HG03442 (cell line): Measurements from ENCODE around the gene TAF9.
"Not testable (repeated sequence)": the region's sequence is repeated elsewhere in the genome, so short reads cannot be mapped to it uniquely, and the experiment has no call there.

Experiments
- ATAC-seq: cut with Tn5 transposase; IDR thresholded peaks from one replicate; pipeline ENCODE4 v1.9.1; 2021; ENCODE audit warnings: mild to moderate bottlenecking, moderate library complexity; ENCODE audit not compliant: unreplicated experiment

Gene TAF9, protein sequence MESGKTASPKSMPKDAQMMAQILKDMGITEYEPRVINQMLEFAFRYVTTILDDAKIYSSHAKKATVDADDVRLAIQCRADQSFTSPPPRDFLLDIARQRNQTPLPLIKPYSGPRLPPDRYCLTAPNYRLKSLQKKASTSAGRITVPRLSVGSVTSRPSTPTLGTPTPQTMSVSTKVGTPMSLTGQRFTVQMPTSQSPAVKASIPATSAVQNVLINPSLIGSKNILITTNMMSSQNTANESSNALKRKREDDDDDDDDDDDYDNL

DNA sequence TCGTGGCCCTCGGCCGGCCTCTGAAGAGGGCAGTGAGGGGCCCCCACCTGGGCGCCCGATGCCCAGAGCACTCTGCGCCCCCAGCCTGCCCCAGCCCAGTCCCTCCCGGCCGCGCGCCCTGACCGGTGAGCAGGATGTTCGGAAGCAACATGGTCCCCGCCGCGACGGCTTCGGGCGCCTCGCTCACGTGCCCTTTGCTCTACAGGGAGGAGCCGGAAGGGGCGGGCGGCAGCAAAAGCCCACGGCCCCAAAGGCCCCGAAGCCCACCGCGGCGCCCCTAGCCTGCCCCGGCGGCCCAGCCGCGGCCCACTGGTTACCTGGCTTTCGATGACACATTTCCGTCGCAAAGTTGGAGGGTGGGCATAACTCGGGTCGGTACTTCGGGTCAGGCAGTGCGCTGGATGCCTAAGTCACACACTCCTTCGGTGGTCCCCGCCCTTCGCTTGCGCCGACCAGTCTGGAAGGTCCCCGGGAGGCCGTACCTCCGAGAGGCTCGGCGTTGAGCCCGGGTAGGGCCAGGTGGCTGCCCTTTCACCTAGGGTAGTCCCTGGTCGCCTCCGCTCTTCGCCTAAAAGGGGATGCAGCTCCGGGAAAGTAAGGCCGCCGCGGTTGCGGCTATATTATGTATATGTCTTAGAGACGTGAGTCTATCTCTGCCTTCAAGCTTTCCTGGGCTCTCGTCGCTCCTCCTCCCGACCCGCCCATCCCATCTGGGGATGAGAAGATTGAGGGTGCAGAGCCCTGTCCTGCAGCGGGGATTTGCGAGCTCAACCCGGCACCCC, at the start of gene TAF9, which contains the start of the genes AK6 and RAD17:
TAF9 (minus strand) TSS at position 181 of the 782 bp plus-strand sequence. CDS start 3,783 bp downstream, outside the sequence.
AK6 (minus strand) TSS at position 181 of the 782 bp plus-strand sequence; CDS start at position 151, 30 bp downstream.
RAD17 (plus strand) TSS at position 479 of the 782 bp plus-strand sequence. CDS start 2,391 bp downstream, outside the sequence.
- peak; percentile 84 for ATAC-seq

DNA sequence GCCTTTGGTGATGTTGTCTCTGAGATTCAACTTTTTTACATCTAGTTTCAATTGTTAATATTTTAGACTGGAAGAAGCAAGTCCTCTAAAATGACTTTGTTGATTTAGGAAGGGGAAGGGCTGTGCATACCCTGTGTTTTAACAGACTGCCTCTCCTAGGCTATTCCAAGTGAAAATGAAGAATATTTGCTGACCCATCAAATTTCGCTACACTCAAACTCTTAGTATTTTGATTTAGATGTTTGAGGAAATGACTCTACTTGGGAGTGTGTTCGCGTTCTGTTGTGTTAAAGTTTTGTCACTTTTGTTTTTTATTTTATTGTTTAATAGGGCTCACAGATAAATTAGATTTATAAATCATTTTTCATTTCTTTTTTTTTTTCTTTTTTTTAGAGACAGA, 49.2 kb upstream of the TAF9 start:
- no peak for ATAC-seq

DNA sequence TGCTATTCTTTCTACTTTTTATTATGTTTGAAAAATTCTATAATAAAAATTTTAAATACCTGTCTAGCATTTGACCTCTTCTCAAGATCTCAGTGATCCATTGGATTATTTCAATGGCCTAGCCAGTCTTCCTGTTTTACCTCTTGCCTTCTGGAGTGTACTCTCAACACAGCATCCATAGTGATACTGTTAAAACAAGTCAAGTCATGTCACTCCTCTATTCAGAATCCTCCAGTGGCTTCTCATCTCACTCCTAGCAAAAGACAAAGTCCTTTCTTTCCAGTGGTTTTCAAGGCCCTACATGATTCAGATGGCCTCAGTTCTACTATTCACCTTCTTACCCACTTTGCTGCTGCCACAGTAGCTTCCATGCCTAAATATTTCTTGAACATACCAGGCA, 47.4 kb upstream of the TAF9 start:
- no peak for ATAC-seq

DNA sequence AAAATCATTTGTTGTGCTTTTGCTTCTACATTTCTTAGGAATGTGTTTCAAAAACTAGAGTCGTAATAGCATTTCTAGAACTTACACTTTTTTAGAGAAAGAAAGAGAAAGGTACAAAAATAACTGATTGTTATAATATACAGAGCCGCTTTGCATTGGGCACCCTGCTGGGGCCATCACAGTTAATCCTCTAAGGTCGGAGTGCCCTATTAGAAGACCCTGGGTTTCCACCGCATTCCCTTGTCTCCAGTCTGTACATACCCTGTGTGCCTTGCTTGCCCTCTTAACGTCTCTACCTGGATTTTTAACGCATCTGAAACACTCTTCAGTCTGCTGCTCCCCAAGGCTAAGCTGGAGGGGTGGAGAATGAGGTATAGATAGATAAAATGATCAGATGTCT, 46.9 kb upstream of the TAF9 start:
- ATAC-seq = no peak

DNA sequence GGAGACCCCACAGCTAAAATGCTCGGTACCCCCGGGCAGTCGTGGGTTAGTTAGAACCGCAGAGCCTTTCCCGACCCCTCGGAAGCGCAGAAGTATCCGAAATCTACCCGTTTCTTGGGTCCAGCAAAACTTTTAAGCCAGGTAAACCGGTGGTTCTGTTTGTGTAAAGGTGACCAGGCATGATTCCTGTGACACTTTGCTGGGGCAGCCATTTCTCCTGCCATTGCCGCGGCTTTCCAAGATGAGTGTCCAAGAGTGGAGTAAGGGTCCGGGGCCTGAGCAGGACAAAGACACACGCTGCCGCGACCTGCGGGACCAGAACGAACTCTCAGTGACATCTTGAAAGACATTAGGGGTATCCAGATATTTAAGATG, 46.3 kb upstream of the TAF9 start:
- no peak for ATAC-seq

DNA sequence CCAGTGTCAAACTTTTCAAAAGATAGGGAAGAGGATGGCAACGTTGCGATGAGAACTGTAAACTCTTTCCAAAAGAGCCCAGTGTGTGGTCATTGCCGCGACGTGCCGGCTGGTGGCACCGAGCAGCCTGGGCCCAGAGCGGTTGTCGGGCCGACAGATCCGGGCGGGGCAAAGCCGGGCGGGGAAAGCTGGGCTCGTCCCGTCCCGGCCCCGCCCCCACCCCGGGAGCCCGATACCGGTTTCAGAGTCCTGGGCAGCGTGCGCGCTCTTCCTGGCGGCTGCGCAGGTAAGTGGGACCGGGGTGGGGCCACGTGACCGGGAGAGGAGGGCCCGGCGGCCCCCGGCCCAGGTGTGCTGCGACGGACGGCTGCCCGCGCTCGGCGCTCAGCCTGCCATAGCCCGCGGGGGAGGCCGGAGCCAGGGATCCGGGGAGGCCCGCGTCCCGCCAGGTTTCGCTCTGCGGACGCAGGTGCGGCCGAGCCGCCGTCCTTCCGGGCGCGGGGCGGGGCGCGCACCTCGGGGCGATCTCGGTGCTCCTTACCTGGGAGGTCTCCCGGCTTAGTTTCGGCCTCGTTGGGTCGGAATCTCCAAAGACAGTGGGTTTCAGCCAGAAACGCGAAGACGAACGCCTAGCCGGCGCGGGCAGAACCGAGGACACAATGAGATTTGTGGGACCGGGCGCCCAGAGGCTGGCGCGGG, 45.7 kb upstream of the TAF9 start, which contains the start of gene MARVELD2:
MARVELD2 (plus strand) TSS at position 232 of the 699 bp plus-strand sequence. CDS start 4,270 bp downstream, outside the sequence.
- ATAC-seq = peak; percentile 77

DNA sequence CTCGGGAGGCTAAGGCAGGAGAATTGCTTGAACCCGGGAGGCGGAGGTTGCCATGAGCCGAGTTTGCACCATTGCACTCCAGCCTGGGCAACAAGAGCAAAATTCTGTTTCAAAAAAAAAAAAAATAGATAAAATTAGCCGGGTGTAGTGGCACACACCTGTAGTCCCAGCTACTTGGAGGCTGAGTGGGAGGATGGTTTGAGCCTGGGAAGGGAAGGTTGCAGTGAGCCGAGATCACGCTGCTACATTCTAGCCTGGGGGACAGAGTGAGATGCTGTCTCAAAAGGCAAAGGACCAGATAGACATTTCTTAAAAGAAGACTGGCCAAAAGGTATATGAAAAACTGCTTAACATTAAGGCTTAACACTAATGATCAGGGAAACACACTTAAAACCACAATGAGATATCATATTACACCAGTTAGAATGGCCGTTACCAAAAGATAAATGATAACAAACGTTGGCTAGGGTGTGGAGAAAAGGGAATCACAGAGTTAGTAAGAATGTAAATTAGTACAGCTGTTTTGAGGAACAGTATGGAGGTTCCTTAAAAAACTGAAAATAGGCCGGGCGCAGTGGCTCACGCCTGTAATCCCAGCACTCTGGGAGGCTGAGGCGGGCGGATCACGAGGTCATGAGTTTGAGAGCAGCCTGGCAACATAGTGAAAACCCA, 35.5 kb upstream of the TAF9 start:
- no peak for ATAC-seq

DNA sequence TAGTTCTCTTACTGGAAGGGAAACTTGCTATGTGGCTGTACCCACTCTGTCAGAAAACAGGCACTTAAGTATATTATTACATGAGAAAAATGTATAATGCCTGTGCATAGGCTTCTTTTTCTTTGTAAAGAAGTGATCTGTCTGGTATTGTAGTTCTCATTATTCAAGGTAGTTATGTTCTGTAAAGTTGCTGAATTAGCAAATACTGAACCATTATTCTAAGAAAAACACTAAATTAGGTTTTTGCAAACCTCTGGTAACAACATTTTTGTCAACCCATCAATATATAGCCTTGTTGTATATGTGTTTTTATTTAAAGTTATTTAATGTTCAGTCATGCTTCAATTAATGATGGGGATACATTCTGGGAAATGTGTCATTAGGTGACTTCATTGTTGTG, 9.1 kb upstream of the TAF9 start:
- ATAC-seq = no peak

DNA sequence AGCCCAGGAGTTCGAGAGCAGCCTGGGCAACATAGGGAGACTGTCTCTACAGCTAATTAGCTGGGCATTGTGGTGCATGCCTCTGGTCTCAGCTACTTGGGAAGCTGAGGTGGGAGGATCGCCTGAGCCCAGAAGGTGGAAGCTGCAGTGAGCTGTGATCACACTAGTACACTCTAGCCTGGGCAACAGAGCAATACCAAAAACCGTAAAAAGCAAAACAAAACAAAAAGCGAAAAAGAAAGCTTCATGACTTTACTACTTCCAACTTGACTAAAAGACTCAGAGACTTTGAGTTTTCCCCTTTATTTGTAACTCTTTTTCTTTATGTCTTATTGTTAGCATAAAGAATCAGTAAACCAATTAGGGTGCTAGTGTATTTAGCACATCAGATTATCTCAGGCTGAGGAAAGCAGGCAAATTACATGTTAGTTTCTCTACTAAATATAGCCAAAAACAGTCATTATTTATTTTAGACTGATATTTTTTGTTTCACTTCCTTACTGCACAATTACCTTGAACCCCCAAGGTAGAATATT, 5.7 kb upstream of the TAF9 start:
- ATAC-seq = peak; percentile 58

DNA sequence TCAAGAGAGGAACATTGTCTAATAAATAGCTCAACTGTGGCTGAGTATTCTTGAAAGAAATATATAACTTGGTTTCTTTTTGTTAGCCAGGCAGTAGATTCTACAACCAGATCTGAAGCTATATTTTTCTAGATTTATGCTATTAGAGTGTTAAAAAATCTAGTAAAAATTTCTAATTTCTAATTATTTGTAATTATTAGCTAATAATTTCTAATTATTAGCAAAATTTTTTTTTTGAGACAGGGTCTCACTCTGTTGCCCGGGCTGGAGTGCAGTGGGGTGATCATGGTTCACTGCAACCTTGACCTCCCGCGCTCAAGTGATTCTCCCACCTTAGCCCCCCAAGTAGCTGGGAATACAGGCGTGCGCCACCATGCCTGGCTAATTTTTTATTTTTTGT, 3.1 kb upstream of the TAF9 start:
- no peak for ATAC-seq

DNA sequence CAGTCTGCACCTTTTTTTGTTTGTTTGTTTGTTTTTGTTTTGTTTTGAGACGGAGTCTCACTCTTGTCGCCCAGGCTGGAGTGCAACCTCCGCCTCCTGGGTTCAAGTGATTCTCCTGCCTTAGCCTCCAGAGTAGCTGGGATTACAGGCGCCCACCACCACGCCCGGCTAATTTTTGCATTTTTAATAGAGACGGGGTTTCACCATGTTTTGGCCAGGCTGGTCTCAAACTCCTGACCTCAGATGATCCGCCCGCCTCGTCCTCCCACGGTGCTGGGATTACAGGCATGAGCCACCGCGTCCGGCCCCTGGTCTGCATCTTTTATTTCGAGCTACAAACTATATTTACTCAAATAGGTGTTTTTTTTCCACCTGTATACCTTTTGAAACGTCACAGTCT, 1.0 kb upstream of the TAF9 start:
- not testable (repeated sequence) for ATAC-seq

DNA sequence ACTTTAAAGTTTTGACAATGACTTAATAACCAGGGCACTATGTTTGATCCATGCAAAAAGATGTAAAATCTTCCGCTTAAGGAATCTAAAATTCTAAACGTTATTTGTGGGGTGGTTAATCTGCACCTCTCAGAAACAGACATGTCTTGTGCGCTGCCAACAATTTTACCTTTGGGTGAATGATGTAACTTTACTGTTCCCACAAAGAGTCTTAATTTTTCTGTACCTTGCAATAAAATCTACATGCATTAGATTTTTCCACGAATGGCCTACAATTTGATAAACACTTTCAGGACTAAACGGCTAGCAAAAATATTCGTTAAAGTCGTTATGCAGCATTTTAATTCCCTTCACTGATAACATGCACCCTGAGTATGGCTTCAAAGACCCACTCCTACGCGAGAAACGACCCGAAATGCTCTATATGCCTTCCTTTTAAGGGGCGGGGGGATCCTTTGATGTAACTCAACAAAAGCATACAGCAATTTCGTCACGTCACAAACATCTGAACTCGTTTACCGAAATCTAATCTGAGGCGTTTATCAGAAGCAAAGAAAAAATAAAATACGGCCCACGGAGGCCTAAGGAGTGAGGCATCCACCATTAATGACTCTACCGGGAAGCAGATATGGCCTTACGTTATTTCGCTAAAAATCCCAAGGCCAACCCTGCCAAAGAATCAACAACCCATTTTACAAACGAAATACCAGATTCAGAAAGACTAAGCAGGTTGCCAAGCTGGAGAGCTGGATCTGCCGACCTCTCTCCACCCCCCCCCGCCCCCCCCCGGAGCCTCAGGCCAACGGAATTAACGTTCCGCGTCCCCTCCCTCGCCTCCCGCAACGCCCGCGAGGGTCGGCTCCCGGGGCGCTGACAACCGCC, 621 bp downstream of the TAF9 start:
- peak; percentile 2 for ATAC-seq

DNA sequence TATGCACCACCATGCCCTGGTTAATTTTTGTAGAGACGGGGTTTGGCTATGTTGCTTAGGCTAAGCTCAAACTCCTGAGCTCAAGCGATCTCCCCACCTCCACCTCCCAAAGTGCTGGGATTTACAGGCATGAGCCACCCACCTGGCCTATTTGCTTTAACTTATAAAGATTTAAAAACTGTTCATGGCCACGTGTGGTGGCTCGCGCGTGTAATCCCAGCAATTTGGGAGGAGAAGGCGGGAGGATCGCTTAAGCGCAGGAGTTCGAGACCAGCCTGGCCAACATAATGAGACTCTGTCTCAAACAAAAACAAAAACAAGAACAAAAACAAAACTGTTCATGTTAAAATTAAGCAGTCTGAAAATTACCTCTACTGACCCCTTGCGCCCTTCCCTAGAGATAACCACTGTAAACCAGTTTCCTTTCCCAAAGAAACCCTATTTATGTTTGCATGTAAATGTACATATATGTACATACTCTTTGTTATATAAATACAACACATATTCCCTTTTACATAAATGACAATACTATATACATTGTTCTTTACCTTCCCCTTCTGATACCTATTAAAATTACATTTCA, 1.5 kb downstream of the TAF9 start:
- ATAC-seq = no peak

DNA sequence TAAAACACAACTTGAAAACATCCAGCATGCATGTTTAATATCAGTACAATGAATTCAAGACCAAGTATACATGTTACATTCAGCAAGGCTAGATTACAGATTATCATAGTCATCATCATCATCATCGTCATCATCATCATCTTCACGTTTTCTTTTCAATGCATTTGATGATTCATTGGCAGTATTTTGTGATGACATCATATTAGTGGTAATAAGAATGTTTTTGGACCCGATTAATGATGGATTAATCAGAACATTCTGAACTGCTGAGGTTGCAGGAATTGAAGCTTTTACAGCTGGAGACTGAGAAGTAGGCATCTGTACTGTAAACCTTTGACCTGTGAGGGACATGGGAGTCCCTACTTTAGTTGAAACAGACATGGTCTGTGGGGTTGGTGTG, 4.5 kb downstream of the TAF9 start:
- no peak for ATAC-seq

DNA sequence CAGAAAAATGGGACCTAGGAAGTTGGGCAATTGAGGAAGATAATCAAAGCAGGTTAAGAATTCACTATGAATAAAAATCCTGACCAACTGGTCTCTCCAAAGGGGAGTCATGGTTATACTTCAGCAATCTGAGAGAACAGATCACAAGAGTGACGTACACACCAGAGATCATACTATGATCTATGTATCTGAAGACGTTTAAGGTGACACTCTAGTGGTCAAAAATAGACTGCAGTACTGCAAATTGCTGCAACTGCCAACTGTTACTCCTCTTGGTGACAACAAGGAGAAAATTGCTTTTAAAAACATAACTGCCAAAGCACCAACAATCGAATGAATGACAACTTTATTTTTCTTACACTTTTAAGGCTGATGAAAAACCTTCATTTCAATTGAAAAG, 4.9 kb downstream of the TAF9 start:
- no peak for ATAC-seq

DNA sequence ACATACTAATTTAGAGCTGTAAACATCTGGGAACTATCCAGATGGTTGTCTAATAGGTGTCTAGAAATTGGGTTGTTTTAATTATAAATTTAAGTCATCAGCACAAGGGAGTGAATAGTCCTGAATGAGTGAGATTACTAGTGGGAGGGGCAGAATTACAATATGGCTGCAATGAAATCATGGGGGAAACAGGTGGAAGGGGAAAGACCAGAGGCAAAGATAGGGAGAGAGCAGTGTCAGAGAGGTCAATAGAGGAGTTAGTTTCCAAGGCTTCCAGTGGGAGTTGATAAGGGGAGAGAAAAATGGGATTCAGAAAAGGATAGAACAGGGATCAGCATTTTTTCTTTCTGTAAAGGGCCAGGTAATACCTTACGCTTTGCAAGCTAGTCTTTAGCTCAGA, 8.9 kb downstream of the TAF9 start:
- ATAC-seq = no peak

DNA sequence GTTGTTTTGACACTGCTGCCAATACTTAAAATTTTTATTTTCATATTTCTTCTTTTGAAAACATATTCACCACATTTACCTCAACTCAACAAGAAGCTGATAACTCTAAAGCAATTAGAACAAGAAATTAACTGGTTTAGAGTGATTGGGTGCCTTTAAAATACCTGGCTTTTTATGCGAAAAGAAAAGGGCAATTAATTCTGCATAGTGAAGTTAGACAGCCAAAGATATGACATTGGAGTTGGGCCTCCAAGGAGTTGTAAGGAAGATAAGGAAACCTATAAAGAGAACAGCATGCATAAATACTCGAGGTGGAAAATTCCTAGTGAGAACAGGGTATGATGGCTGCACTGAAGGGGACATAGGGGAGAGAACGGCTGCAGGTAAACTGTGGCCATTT, 9.6 kb downstream of the TAF9 start:
- no peak for ATAC-seq

DNA sequence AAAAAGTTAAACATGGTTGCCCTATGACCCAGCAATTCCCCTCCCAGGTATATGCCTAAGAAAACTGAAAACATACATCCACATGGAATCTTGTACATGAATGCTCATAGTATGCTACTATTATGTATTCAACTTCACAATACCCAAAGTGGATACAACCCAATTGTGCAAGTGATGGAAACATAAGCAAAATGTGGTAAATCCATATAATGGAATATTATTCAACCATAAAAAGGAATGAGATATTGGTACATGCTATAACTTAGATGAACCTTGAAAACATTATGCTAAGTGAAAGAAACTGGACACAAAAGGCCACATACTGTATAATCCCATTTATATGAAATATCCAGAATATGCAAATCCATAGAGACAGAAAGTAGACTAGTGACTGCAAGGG, 18.7 kb downstream of the TAF9 start:
- no peak for ATAC-seq

DNA sequence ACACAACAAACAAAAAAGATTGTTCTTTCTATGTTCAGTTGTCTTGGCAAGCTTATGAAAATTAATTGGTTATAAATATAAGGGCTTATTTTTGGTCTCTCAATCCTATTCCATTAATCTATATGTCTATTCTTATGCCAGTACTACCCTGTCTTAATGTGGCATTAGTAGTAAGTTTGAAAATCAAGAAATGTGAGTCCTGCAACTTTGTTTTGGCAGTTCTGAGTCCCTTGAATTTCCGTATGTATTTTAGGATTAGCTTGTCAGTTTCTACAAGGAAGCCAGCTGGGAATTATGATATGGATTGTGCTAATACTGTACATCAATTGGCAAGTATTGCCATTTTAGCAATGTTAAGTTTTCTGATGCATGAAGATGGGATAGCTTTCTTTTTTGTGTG, 26.2 kb downstream of the TAF9 start:
- ATAC-seq = no peak
